ENCODE data around the gene CSNK1A1L.

Gene CSNK1A1L

DNA sequence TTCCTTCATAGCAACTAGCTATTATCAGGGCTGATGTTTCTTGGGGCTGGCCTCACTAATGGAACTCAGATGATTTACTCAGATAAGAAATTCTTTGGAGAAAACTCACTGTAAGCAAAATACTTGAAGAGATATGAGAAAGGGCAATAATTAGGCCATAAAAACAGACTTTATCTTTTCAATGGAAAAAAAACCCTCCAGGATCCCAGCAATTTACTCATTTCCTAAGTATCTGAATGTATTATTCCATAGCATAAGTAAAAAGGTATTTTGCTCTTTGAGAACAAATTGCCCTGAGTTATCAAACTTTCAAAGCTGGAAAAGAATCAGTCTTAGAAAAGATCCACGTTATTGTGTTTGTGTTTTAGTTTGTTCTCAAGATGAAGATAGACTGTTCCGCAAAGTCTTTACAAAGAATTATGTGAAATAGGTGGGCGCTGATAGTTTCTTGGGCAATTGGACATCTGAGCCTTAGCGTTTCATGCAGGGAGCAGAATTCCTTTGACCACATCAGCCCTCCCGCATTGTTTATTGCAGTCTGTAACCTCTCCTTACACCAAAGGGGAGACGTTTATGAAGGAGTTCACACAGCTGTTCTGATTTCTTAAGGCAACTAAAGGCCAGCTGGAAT, 29.1 kb upstream of the CSNK1A1L start:
- Histone ChIP-seq H3K4me1 (ENCODE audit: insufficient read depth, low read length, severe bottlenecking) (no peaks in the 10 kb centered on the region), H3K9me2 (ENCODE audit: low read depth, low read length) (no peaks in the 10 kb centered on the region), H3K4me3 (ENCODE audit: low read depth, low read length, poor library complexity, severe bottlenecking) (no peak overlapping the region), H3K4me2 (ENCODE audit: low read length) (no peak overlapping the region), H3K9ac (ENCODE audit: low read length) (no peak overlapping the region), H2AFZ (ENCODE audit: low read length) (no peak overlapping the region), H3K27me3 (ENCODE audit: insufficient read depth, low read length) (no peaks in the 10 kb centered on the region), H4K20me1 (ENCODE audit: insufficient read depth, low read length) (no peaks in the 10 kb centered on the region), H3K79me2 (ENCODE audit: insufficient read depth, low read length) (no peaks in the 10 kb centered on the region), H3K27ac (ENCODE audit: low read depth, low read length, poor library complexity, severe bottlenecking) (no peak overlapping the region), H3K9me3 (ENCODE audit: low read length) (no peaks in the 10 kb centered on the region), H3F3A (ENCODE audit: insufficient read depth, low read length) (no peaks in the 10 kb centered on the region), H3K36me3 (ENCODE audit: insufficient read depth, low read length) (no peaks in the 10 kb centered on the region)
- no peak for TF ChIP-seq CTCF (IDR thresholded peaks at IDR 0.05; ENCODE audit: low read length)

- no peaks in the 10 kb centered on the region for H4K20me1 ChIP-seq (ENCODE audit: insufficient read depth, low read length)
- H3K9ac ChIP-seq (ENCODE audit: low read length) = no peak overlapping the region
- no peak overlapping the region for H2AFZ ChIP-seq (ENCODE audit: low read length)
- H3K27ac ChIP-seq (ENCODE audit: low read depth, low read length, poor library complexity, severe bottlenecking) = no peak overlapping the region
- H3K4me3 ChIP-seq (ENCODE audit: low read depth, low read length, poor library complexity, severe bottlenecking) = no peak overlapping the region
- no peak for TF ChIP-seq CTCF (IDR thresholded peaks at IDR 0.05; ENCODE audit: low read length)
- no peaks in the 10 kb centered on the region for H3K9me3 ChIP-seq (ENCODE audit: low read length)
- H3K79me2 ChIP-seq (ENCODE audit: insufficient read depth, low read length) = no peaks in the 10 kb centered on the region
- H3K4me1 ChIP-seq (ENCODE audit: insufficient read depth, low read length, severe bottlenecking) = no peaks in the 10 kb centered on the region
- H3F3A ChIP-seq (ENCODE audit: insufficient read depth, low read length) = no peaks in the 10 kb centered on the region
- no peaks in the 10 kb centered on the region for H3K9me2 ChIP-seq (ENCODE audit: low read depth, low read length)
- H3K36me3 ChIP-seq (ENCODE audit: insufficient read depth, low read length) = no peaks in the 10 kb centered on the region
- no peak overlapping the region for H3K4me2 ChIP-seq (ENCODE audit: low read length)
- no peaks in the 10 kb centered on the region for H3K27me3 ChIP-seq (ENCODE audit: insufficient read depth, low read length)
Observed at GRCh38 chr13:37132211-37132610, 26.7 kb upstream of the CSNK1A1L start.

- no peak overlapping the region for H3K27ac ChIP-seq (ENCODE audit: low read depth, low read length, poor library complexity, severe bottlenecking)
- H2AFZ ChIP-seq (ENCODE audit: low read length) = no peak overlapping the region
- no peaks in the 10 kb centered on the region for H3K9me2 ChIP-seq (ENCODE audit: low read depth, low read length)
- TF ChIP-seq EZH2 (IDR thresholded peaks at IDR 0.05; ENCODE audit: borderline replicate concordance, low read length) = no peak
- no peak for TF ChIP-seq CTCF (IDR thresholded peaks at IDR 0.05; ENCODE audit: low read length)
- H3K4me2 ChIP-seq (ENCODE audit: low read length) = no peak overlapping the region
- no peak overlapping the region for H3K9ac ChIP-seq (ENCODE audit: low read length)
- H3K4me3 ChIP-seq (ENCODE audit: low read depth, low read length, poor library complexity, severe bottlenecking) = no peak overlapping the region
- no peaks in the 10 kb centered on the region for H3K27me3 ChIP-seq (ENCODE audit: insufficient read depth, low read length)
- H3K79me2 ChIP-seq (ENCODE audit: insufficient read depth, low read length) = no peaks in the 10 kb centered on the region
- no peaks in the 10 kb centered on the region for H3F3A ChIP-seq (ENCODE audit: insufficient read depth, low read length)
- no peaks in the 10 kb centered on the region for H3K9me3 ChIP-seq (ENCODE audit: low read length)
- no peaks in the 10 kb centered on the region for H3K36me3 ChIP-seq (ENCODE audit: insufficient read depth, low read length)
- H3K4me1 ChIP-seq (ENCODE audit: insufficient read depth, low read length, severe bottlenecking) = no peaks in the 10 kb centered on the region
- no peaks in the 10 kb centered on the region for H4K20me1 ChIP-seq (ENCODE audit: insufficient read depth, low read length)
Observed at GRCh38 chr13:37131092-37131491, 25.6 kb upstream of the CSNK1A1L start.

All from OCI-LY1 (cell line).